HG03558 (cell line): ENCODE measurements around the gene NUP50.

ENCODE experiments used
- ATAC-seq: cut with Tn5 transposase; IDR thresholded peaks from one replicate; pipeline ENCODE4 v1.9.1; 2021; ENCODE audit warnings: moderate number of reproducible peaks; ENCODE audit not compliant: unreplicated experiment; ENCODE audit errors: extremely low read depth

NUP50 gene

GRCh38 chr22:45163451-45164269 lies at the start of gene NUP50:
NUP50 (plus strand) TSS chr22:45163925; CDS start chr22:45168178, 4,253 bp downstream.
- peak; percentile 56 for ATAC-seq

GRCh38 chr22:45120440-45120839 lies 43.3 kb upstream of the NUP50 start:
- no peak for ATAC-seq

- no peak for ATAC-seq
Measured at GRCh38 chr22:45120931-45121330, 42.8 kb upstream of the NUP50 start.

- ATAC-seq: no peak
Measured at GRCh38 chr22:45124176-45124847, 39.4 kb upstream of the NUP50 start.

- ATAC-seq: no peak
Measured at GRCh38 chr22:45125188-45125587, 38.5 kb upstream of the NUP50 start.

GRCh38 chr22:45127866-45128265 lies 35.9 kb upstream of the NUP50 start:
- ATAC-seq: no peak

GRCh38 chr22:45129703-45130524 lies 33.8 kb upstream of the NUP50 start:
- no peak for ATAC-seq

- ATAC-seq: no peak
Measured at GRCh38 chr22:45130891-45131290, 32.8 kb upstream of the NUP50 start.

GRCh38 chr22:45131749-45132148 lies 32.0 kb upstream of the NUP50 start:
- ATAC-seq: no peak

- no peak for ATAC-seq
Measured at GRCh38 chr22:45134313-45134712, 29.4 kb upstream of the NUP50 start.

- ATAC-seq: no peak
Measured at GRCh38 chr22:45136594-45136993, 27.1 kb upstream of the NUP50 start.

- no peak for ATAC-seq
Measured at GRCh38 chr22:45139693-45140092, 24.0 kb upstream of the NUP50 start.

- ATAC-seq: no peak
Measured at GRCh38 chr22:45142376-45142775, 21.3 kb upstream of the NUP50 start.

- no peak for ATAC-seq
Measured at GRCh38 chr22:45144916-45145315, 18.8 kb upstream of the NUP50 start.

GRCh38 chr22:45149671-45150070 lies 14.1 kb upstream of the NUP50 start:
- no peak for ATAC-seq

- ATAC-seq: no peak
Measured at GRCh38 chr22:45150139-45150538, 13.6 kb upstream of the NUP50 start.

- no peak for ATAC-seq
Measured at GRCh38 chr22:45151503-45151902, 12.2 kb upstream of the NUP50 start.

GRCh38 chr22:45154383-45154782 lies 9.3 kb upstream of the NUP50 start:
- ATAC-seq: no peak

GRCh38 chr22:45155050-45155840 lies 8.5 kb upstream of the NUP50 start:
- ATAC-seq: no peak

- no peak for ATAC-seq
Measured at GRCh38 chr22:45157907-45158306, 5.8 kb upstream of the NUP50 start.
